PFSK-1 (cell line): ENCODE results near the gene TMEM273.

Experiments
- POLR2AphosphoS5 ChIP-seq: IDR thresholded peaks from 2 replicates; pipeline ENCODE4 v1.6.1; 2012; ENCODE audit warnings: low read depth, mild to moderate bottlenecking, control low read depth, low read length, moderate library complexity
- TAF1 ChIP-seq: IDR thresholded peaks from 2 replicates; pipeline ENCODE4 v1.6.1; 2012; ENCODE audit warnings: low read length, control low read depth, borderline replicate concordance; ENCODE audit not compliant: insufficient read depth

GRCh38 chr10:49187950-49188761 is at the start of gene TMEM273:
- TF ChIP-seq TAF1 (no peak), POLR2AphosphoS5 (no peak)
